CD4-positive, CD25-positive, alpha-beta regulatory T cell (primary cell): ENCODE measurements around the gene RBM34. TPM values are rescaled to one million over a fixed set of nuclear protein-coding genes. Genes with fewer than 3 reads are reported as not detected.

Experiments used
- ATAC-seq, 2 donors: fragments of 150-1000 bp; cut with Tn5 transposase; one replicate each; pipeline ENCODE4 v1.10.0; 2021; ENCODE audit warnings: low read depth in 2 of 2, moderate number of reproducible peaks in 2 of 2, moderate library complexity in 1 of 2
- DNase-seq, 3 donors: peaks; one replicate each; pipeline versions ENCODE4 v3.0.0 to v3.0.0-alpha.2; 2012 to 2022; ENCODE audit warnings: mixed read lengths in 1 of 3
- H3K27ac ChIP-seq: one replicate; pipeline ENCODE4 v1.7.0; 2013; ENCODE audit warnings: mild to moderate bottlenecking, low read length; ENCODE audit not compliant: insufficient read depth, poor library complexity, severe bottlenecking
- H3K27me3 ChIP-seq: one replicate; pipeline ENCODE4 v1.7.0; 2013; ENCODE audit warnings: low read length; ENCODE audit not compliant: control insufficient read depth, insufficient read depth
- H3K36me3 ChIP-seq: one replicate; pipeline ENCODE4 v1.7.0; 2013; ENCODE audit warnings: mild to moderate bottlenecking, low read length, moderate library complexity; ENCODE audit not compliant: control insufficient read depth, insufficient read depth
- H3K4me1 ChIP-seq: 2 replicates; pipeline ENCODE4 v1.7.0; 2013; ENCODE audit warnings: mild to moderate bottlenecking, low read length; ENCODE audit not compliant: insufficient read depth, control insufficient read depth, poor library complexity, severe bottlenecking
- H3K4me3 ChIP-seq: one replicate; pipeline ENCODE4 v1.7.0; 2013; ENCODE audit warnings: low read depth, mild to moderate bottlenecking, low read length, moderate library complexity
- H3K9me3 ChIP-seq, 2 experiments: 1 replicate in 1 of 2; 2 replicates in 1 of 2; pipeline ENCODE4 v1.7.0; 2013; ENCODE audit warnings: low read length in 2 of 2, mild to moderate bottlenecking in 1 of 2, moderate library complexity in 1 of 2; ENCODE audit not compliant: control insufficient read depth in 2 of 2
- H3K27ac Mint-ChIP-seq, 3 donors: one replicate each; pipeline ENCODE4 v1.8.0; 2020 to 2022; ENCODE audit warnings: mild to moderate bottlenecking in 3 of 3, mixed read lengths in 3 of 3, moderate library complexity in 2 of 3
- H3K27me3 Mint-ChIP-seq: one replicate; pipeline ENCODE4 v1.8.0; 2022; ENCODE audit warnings: mild to moderate bottlenecking, mixed read lengths
- H3K36me3 Mint-ChIP-seq: one replicate; pipeline ENCODE4 v1.8.0; 2020; ENCODE audit warnings: mixed read lengths
- H3K4me1 Mint-ChIP-seq, 4 donors: one replicate each; pipeline ENCODE4 v1.8.0; 2020 to 2022; ENCODE audit warnings: mixed read lengths in 4 of 4, mild to moderate bottlenecking in 1 of 4
- H3K4me3 Mint-ChIP-seq, 4 donors: one replicate each; pipeline ENCODE4 v1.8.0; 2020 to 2022; ENCODE audit warnings: mild to moderate bottlenecking in 4 of 4, mixed read lengths in 4 of 4, moderate library complexity in 3 of 4
- H3K9me3 Mint-ChIP-seq, 7 donors: one replicate each; pipeline ENCODE4 v1.8.0; 2020 to 2022; ENCODE audit warnings: mixed read lengths in 7 of 7, mild to moderate bottlenecking in 3 of 7, moderate library complexity in 2 of 7
- polyA plus RNA-seq, 4 donors: library from polyadenylated mRNA; unstranded; fragments of 300-500 nt; fragmentation: Illumina TruSeq; gene quantifications; one replicate each; pipeline ENCODE4 v1.2.3, GENCODE V29; 2021
- total RNA-seq: library from RNA; stranded (reverse); gene quantifications from one replicate; pipeline ENCODE4 v1.2.3, GENCODE V29; 2022

Gene RBM34
- total and polyA plus RNA-seq, 5 donors from 2014 or later = 68.9 to 175 (median 70.6) TPM

DNA sequence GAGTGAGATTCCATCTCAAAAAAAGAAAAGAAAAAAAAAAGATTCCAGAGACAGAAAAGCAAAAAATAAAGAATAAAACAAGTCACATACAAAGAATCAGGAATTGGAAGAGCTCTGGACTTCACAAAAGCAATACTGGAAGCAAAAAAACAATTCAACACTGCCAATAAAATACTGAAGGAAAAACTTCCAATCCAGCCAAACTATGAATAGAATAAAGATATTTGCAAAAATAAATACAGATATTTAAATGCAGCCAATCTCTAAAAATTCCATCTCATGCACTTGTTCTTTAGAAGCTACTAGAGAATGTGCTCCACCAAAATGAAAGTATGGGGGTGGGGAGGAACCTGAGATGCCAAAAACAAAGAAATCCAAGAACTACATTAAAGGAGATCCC lies 29.4 kb upstream of the RBM34 start:
- H3K9me3 Mint-ChIP-seq = no peaks in the 10 kb centered on the region
- peaks cover 61% of the 10 kb centered on the region for H3K36me3 ChIP-seq
- peaks cover 10 to 26% (median 17%) of the 10 kb centered on the region in 4 donors for H3K4me1 Mint-ChIP-seq

GRCh38 chr1:235187316-235187715 lies 26.3 kb upstream of the RBM34 start:
- Histone ChIP-seq H3K27ac (no peak overlapping the region), H3K9me3 (no peaks in the 10 kb centered on the region), H3K27me3 (no peaks in the 10 kb centered on the region), H3K36me3 (peaks cover 51% of the 10 kb centered on the region), H3K4me1 (no peaks in the 10 kb centered on the region), H3K4me3 (no peak overlapping the region)
- Mint-ChIP-seq H3K9me3 (no peaks in the 10 kb centered on the region), H3K36me3 (peaks cover 33% of the 10 kb centered on the region), H3K4me3 (no peak overlapping the region), H3K27ac (peak overlapping the region in 2 of 3 donors; percentile 25 to 66), H3K4me1 (peaks cover 15 to 28% (median 22%) of the 10 kb centered on the region in 4 donors), H3K27me3 (no peaks in the 10 kb centered on the region)
- ATAC-seq = no peak
- no peak for DNase-seq

More for the DNA sequence above, 29.4 kb upstream of the RBM34 start:
- ATAC-seq = no peak
- H3K27ac Mint-ChIP-seq = peak overlapping the region in 1 of 3 donors; percentile 60
- no peak for DNase-seq
- no peak overlapping the region for H3K4me3 ChIP-seq
- no peaks in the 10 kb centered on the region for H3K27me3 ChIP-seq
- no peaks in the 10 kb centered on the region for H3K9me3 ChIP-seq
- no peaks in the 10 kb centered on the region for H3K4me1 ChIP-seq
- H3K27ac ChIP-seq = no peak overlapping the region
- peaks cover 36% of the 10 kb centered on the region for H3K36me3 Mint-ChIP-seq
- peak overlapping the region in 1 of 4 donors; percentile 77 for H3K4me3 Mint-ChIP-seq
- no peaks in the 10 kb centered on the region for H3K27me3 Mint-ChIP-seq

DNA sequence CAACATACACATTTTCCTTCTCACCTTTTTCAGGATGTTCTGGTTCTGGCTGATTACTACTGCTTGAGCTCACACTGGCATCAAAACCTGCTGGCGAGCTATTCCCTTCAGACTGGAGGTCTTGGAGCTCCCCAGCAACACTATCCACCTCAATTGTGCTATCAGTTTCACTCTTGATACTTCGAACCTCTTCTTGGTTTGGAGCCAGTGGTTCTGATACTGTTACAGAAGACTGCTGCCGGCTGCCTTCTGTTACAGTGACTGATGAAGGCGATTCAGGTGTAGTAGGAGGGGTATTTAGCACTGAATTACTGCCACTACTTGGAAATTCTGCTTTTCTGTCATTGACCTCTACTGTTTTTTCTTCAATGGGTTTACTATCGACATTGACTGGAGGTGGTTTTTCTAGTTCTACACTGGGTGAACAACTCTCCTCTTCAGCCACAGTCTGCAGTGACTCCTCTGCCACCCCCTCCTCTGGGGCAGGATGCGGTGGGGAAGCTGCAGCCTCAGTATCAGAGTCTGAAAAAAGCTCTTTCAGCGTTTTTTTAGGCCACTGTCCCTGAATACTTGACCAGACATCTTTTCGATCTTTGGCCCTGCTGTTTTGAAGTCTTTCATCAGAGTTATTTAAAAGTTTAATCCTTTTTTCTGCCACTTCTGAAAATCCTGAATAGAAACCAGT lies 20.7 kb upstream of the RBM34 start:
- Mint-ChIP-seq H3K9me3 (no peaks in the 10 kb centered on the region), H3K27me3 (no peaks in the 10 kb centered on the region), H3K4me1 (peaks cover 12 to 23% (median 16%) of the 10 kb centered on the region in 4 donors), H3K27ac (peak overlapping the region; percentile 11 to 70 (median 34)), H3K36me3 (peaks cover 28% of the 10 kb centered on the region), H3K4me3 (no peak overlapping the region)
- no peaks in the 10 kb centered on the region for H3K27me3 ChIP-seq
- H3K27ac ChIP-seq = no peak overlapping the region
- H3K4me1 ChIP-seq = no peaks in the 10 kb centered on the region
- ATAC-seq (no peak), DNase-seq (no peak)
- no peaks in the 10 kb centered on the region for H3K9me3 ChIP-seq
- H3K4me3 ChIP-seq = no peak overlapping the region
- H3K36me3 ChIP-seq = peaks cover 57% of the 10 kb centered on the region

DNA sequence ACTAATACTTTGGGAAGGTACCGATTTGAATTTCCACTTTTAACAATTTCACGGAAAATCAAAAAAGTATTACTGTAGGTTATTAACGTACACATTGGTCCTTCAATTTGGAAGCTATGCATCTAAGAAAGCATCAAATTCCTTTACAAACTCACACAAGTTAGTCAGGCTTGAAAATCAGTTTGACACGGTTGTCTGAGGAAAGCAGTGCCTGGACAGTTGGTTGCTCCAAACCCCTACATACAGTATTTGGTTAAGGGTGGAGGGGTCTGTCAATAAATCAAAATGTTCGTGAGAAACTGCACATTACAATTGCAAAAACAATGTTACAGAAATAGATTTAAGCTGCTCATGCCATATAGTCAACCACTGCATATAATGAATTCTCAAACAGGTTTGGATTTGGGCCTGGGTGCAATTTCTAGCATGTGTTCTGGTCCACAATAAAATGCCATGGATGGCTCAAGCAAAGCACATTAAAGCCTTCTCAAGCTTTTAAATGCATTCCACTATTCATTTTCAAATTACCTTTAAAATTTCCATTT lies 19.9 kb upstream of the RBM34 start:
- Mint-ChIP-seq H3K27ac (peak overlapping the region in 2 of 3 donors; percentile 11 to 34), H3K36me3 (peaks cover 31% of the 10 kb centered on the region), H3K4me1 (peaks cover 12 to 23% (median 16%) of the 10 kb centered on the region in 4 donors), H3K9me3 (no peaks in the 10 kb centered on the region), H3K27me3 (no peaks in the 10 kb centered on the region), H3K4me3 (no peak overlapping the region)
- H3K36me3 ChIP-seq = peaks cover 63% of the 10 kb centered on the region
- DNase-seq (no peak), ATAC-seq (no peak)
- H3K4me3 ChIP-seq = no peak overlapping the region
- no peaks in the 10 kb centered on the region for H3K4me1 ChIP-seq
- no peaks in the 10 kb centered on the region for H3K27me3 ChIP-seq
- H3K27ac ChIP-seq = no peak overlapping the region
- H3K9me3 ChIP-seq = no peaks in the 10 kb centered on the region

DNA sequence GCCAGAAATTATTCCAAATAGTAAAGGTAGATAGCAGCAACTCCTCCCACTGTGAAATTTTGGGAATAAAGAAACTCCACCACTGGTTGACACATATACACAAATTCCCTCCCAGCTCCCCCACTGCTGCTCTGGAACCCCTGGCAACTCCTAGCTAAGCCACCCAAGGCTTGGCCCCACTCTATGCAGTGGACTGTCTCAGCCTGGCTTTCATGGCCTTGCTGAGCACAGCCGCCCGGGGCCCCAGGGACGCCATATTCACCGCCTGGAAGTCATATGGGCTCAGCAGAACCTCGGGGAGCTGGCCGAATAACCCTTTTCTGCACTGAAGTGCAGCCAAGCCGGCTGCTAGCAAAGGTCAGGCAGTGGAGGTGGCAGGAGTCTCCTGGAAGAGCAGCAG lies 15.4 kb upstream of the RBM34 start:
- ATAC-seq = no peak
- peaks cover 76% of the 10 kb centered on the region for H3K36me3 ChIP-seq
- H3K4me3 ChIP-seq = no peak overlapping the region
- H3K9me3 ChIP-seq = no peaks in the 10 kb centered on the region
- H3K4me1 Mint-ChIP-seq = peaks cover 5 to 12% (median 7%) of the 10 kb centered on the region in 4 donors
- H3K27me3 ChIP-seq = no peaks in the 10 kb centered on the region
- no peaks in the 10 kb centered on the region for H3K4me1 ChIP-seq
- H3K27ac Mint-ChIP-seq = peak overlapping the region in 1 of 3 donors; percentile 82
- peaks cover 41% of the 10 kb centered on the region for H3K36me3 Mint-ChIP-seq
- DNase-seq = no peak
- H3K27ac ChIP-seq = no peak overlapping the region
- no peak overlapping the region for H3K4me3 Mint-ChIP-seq
- H3K27me3 Mint-ChIP-seq = no peaks in the 10 kb centered on the region
- no peaks in the 10 kb centered on the region for H3K9me3 Mint-ChIP-seq

- no peak overlapping the region for H3K27ac Mint-ChIP-seq
- Histone ChIP-seq H3K27ac (no peak overlapping the region), H3K27me3 (no peaks in the 10 kb centered on the region), H3K4me3 (no peak overlapping the region), H3K36me3 (peaks cover 69% of the 10 kb centered on the region), H3K4me1 (no peaks in the 10 kb centered on the region), H3K9me3 (no peaks in the 10 kb centered on the region)
- H3K4me1 Mint-ChIP-seq = peaks cover 0 to 3% (median 2%) of the 10 kb centered on the region in 4 donors
- ATAC-seq (no peak), DNase-seq (no peak)
- H3K36me3 Mint-ChIP-seq = peaks cover 30% of the 10 kb centered on the region
- no peaks in the 10 kb centered on the region for H3K27me3 Mint-ChIP-seq
- H3K9me3 Mint-ChIP-seq = no peaks in the 10 kb centered on the region
- no peak overlapping the region for H3K4me3 Mint-ChIP-seq
Measured at GRCh38 chr1:235169986-235170385, 8.9 kb upstream of the RBM34 start.

DNA sequence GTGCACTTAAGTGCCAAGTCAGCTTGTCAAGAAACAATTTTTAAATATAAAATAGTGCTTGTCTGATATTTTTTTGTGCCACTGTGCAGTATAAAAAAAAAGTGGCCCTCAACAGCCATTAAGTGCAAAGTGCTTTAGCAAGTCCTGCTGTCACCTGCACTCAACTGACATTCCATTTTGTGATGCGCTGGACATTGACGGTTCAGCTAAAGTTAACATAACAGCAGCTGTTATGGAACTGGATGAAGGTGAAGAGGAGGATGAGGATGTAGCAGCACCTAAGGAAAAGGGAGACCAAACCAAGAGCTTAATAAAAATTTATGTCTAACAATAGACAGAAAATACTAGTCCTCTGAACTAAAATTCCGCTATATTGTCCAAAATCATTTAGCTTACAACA lies 7.3 kb upstream of the RBM34 start:
- Mint-ChIP-seq H3K9me3 (peaks cover 0 to 3% (median 0%) of the 10 kb centered on the region in 7 donors), H3K4me3 (no peak overlapping the region), H3K36me3 (peaks cover 23% of the 10 kb centered on the region), H3K4me1 (peaks cover 0 to 3% (median 2%) of the 10 kb centered on the region in 4 donors), H3K27ac (peak overlapping the region in 1 of 3 donors; percentile 8), H3K27me3 (no peaks in the 10 kb centered on the region)
- Histone ChIP-seq H3K27me3 (no peaks in the 10 kb centered on the region), H3K4me1 (no peaks in the 10 kb centered on the region), H3K27ac (no peak overlapping the region), H3K4me3 (no peak overlapping the region), H3K9me3 (no peaks in the 10 kb centered on the region), H3K36me3 (peaks cover 55% of the 10 kb centered on the region)
- DNase-seq (no peak), ATAC-seq (no peak)
